PFSK-1 (cell line): ENCODE results near the gene DNM3.

Experiments used
- TAF1 ChIP-seq: IDR thresholded peaks from 2 replicates; pipeline ENCODE4 v1.6.1; 2012; ENCODE audit warnings: low read length, control low read depth, borderline replicate concordance; ENCODE audit not compliant: insufficient read depth
- TF ChIP-seq, protein P1 (sequence below), 2 experiments: IDR thresholded peaks; 2 replicates each; pipeline versions ENCODE4 v1.6.1 to v1.8.0; 2011 to 2012; ENCODE audit warnings: low read depth in 2 of 2, low read length in 2 of 2, control low read depth in 1 of 2, inconsistent platforms in 1 of 2, mild to moderate bottlenecking in 1 of 2, moderate library complexity in 1 of 2; ENCODE audit not compliant: insufficient read depth in 1 of 2

DNA sequence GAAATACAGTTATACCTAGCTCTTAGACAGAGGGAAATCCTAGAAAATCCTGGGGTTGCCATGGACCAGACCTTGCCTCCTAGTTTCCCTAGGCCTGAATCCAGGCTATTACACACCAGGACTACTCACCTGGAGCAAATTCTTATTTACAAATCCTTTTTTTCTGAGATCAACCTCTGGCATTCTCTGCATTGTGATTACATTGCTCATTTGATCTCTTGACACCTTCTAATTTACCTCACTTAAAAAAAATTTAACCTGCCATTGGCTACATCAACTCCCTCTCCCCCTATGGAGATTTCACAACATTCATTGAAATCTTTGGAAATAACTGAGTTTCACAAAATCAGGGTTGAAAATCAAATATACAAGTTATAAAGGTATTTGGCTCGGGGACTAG, 576.3 kb downstream of the DNM3 start:
- TF ChIP-seq, protein P1, sequence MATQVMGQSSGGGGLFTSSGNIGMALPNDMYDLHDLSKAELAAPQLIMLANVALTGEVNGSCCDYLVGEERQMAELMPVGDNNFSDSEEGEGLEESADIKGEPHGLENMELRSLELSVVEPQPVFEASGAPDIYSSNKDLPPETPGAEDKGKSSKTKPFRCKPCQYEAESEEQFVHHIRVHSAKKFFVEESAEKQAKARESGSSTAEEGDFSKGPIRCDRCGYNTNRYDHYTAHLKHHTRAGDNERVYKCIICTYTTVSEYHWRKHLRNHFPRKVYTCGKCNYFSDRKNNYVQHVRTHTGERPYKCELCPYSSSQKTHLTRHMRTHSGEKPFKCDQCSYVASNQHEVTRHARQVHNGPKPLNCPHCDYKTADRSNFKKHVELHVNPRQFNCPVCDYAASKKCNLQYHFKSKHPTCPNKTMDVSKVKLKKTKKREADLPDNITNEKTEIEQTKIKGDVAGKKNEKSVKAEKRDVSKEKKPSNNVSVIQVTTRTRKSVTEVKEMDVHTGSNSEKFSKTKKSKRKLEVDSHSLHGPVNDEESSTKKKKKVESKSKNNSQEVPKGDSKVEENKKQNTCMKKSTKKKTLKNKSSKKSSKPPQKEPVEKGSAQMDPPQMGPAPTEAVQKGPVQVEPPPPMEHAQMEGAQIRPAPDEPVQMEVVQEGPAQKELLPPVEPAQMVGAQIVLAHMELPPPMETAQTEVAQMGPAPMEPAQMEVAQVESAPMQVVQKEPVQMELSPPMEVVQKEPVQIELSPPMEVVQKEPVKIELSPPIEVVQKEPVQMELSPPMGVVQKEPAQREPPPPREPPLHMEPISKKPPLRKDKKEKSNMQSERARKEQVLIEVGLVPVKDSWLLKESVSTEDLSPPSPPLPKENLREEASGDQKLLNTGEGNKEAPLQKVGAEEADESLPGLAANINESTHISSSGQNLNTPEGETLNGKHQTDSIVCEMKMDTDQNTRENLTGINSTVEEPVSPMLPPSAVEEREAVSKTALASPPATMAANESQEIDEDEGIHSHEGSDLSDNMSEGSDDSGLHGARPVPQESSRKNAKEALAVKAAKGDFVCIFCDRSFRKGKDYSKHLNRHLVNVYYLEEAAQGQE (IDR thresholded peaks at IDR 0.05; ENCODE audit: insufficient read depth in 1 of 2, low read depth in 2 of 2, low read length in 2 of 2), result no peak
- TF ChIP-seq TAF1, result no peak
